ENCODE measurements around the gene VDR. TPM values are rescaled to one million over a fixed set of nuclear protein-coding genes. Genes with fewer than 3 reads are reported as not detected.

Gene VDR
- total and polyA plus RNA-seq, 12 donors = 6.9 to 80.1 (median 18.4) TPM

DNA sequence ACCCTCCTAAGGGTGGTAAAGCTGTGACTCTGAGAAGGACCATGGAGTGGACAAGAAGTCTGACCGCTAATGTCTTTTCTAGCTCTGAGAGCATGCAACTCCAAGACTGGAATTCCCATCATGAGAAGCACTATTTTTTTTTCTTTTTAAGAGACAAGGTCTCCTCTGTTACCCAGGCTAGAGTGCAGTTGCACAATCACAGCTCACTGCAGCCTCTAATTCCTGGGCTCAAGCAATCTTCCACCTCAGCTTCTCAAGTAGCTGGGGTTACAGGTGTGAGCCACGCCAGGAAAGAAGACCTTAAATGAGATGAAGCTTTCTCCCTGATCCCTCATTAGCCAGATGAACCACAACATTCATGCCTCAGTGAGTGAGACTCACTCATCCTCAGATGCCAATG, 19.2 kb downstream of the VDR start:
- intact Hi-C loops (cut with DNase I) = no loop called here
- Histone ChIP-seq H3K27ac (no peak overlapping the region), H3K4me1 (replicated peaks in 1 of 2) (peaks cover 8 to 28% of the 10 kb centered on the region in 2 donors), H3K9me3 (replicated peaks in 1 of 3) (no peaks in the 10 kb centered on the region), H3K4me3 (no peak overlapping the region), H3K36me3 (replicated peaks in 1 of 2) (no peaks in the 10 kb centered on the region), H3K27me3 (no peaks in the 10 kb centered on the region)
- no peak for DNase-seq
- 92 to 95% (median 94%) methylated on average over 2 of the region's 2 CpGs for WGBS, 4 donors
- TF ChIP-seq POLR2A (IDR thresholded peaks at IDR 0.05) (no peak), CTCF (IDR thresholded peaks at IDR 0.05) (no peak)

GRCh38 chr12:47885012-47885501, 19.7 kb downstream of the VDR start:
- TF ChIP-seq CTCF (IDR thresholded peaks at IDR 0.05) (no peak), POLR2A (IDR thresholded peaks at IDR 0.05) (no peak)
- Histone ChIP-seq H3K27ac (no peak overlapping the region), H3K27me3 (no peaks in the 10 kb centered on the region), H3K36me3 (replicated peaks in 1 of 2) (no peaks in the 10 kb centered on the region), H3K4me3 (no peak overlapping the region), H3K9me3 (replicated peaks in 1 of 3) (no peaks in the 10 kb centered on the region), H3K4me1 (replicated peaks in 1 of 2) (peaks cover 8 to 28% of the 10 kb centered on the region in 2 donors)
- WGBS, 4 donors = 76 to 90% (median 78%) methylated on average over 8 to 10 of the region's 10 CpGs
- intact Hi-C loops (cut with DNase I) = no loop called here
- DNase-seq = no peak

GRCh38 chr12:47884501-47884900, 20.3 kb downstream of the VDR start:
- 76 to 83% (median 79%) methylated on average over 3 of the region's 3 CpGs for WGBS, 4 donors
- no peaks in the 10 kb centered on the region for H3K36me3 ChIP-seq (replicated peaks in 1 of 2)
- intact Hi-C loops (cut with DNase I) = no loop called here
- H3K4me3 ChIP-seq = no peak overlapping the region
- H3K27me3 ChIP-seq = no peaks in the 10 kb centered on the region
- DNase-seq = no peak
- no peak overlapping the region for H3K27ac ChIP-seq
- H3K4me1 ChIP-seq (replicated peaks in 1 of 2) = peaks cover 8 to 28% of the 10 kb centered on the region in 2 donors
- no peaks in the 10 kb centered on the region for H3K9me3 ChIP-seq (replicated peaks in 1 of 3)
- TF ChIP-seq CTCF (IDR thresholded peaks at IDR 0.05) (no peak), POLR2A (IDR thresholded peaks at IDR 0.05) (no peak)

DNA sequence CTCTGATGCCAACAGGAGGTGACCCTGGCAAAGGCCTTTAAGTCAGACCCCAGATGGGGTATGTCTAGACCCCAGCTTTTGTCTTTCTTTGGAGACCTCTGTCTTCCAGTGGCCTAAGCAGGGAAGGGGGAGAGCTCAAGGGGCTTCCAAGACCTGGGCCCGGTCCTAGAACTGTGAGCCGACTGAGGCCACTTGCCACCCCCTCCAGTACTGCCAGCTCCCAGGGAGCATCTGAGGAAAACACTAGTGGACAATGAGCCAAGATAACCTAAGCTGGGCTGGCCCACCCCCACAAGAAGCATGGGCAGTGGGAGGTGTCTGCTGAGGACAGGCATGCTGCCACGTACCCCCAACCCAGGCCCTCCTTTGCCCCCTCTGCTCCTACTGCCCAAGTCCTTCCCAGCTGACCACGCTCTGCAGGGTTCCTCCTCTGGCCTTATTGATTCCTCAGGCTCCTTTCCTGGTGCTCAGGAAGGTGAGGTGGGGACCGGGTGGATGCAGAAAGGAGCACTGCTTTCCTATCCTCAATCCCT, 21.1 kb downstream of the VDR start:
- H3K36me3 ChIP-seq (replicated peaks in 1 of 2) = peaks cover 0 to 1% of the 10 kb centered on the region in 2 donors
- intact Hi-C loops (cut with DNase I) = no loop called here
- no peak for DNase-seq

More for the DNA sequence above, 21.1 kb downstream of the VDR start:
- TF ChIP-seq POLR2A (IDR thresholded peaks at IDR 0.05) (no peak), CTCF (IDR thresholded peaks at IDR 0.05) (no peak)
- Histone ChIP-seq H3K27ac (no peak overlapping the region), H3K27me3 (no peaks in the 10 kb centered on the region), H3K4me1 (replicated peaks in 1 of 2) (peaks cover 3 to 21% of the 10 kb centered on the region in 2 donors), H3K4me3 (no peak overlapping the region), H3K9me3 (replicated peaks in 1 of 3) (no peaks in the 10 kb centered on the region)
- WGBS, 4 donors = 91 to 98% (median 95%) methylated on average over 3 to 5 of the region's 5 CpGs

All from adrenal gland (tissue), 12 donors.